Measurements from ENCODE around the gene LRP1B.

The LRP1B gene

DNA sequence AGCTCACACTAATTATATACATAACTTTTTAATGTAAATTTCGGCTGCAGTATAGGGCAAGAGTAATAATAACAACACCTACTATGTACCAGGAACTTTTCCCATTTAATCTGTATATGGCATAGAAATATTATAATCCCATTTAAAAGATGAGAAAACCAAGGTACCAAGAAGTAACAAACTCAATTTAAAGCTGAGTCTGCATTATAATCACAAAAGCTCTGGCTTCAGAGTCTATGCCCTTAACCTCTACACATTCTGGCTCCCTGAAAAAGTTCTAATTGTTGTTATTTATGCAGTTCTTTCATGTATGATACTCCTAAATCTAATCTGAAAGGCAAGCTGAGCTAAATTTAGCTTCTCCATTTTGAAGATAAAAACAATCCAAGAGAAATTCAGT, 1675.5 kb downstream of the LRP1B start:
- DNase-seq: no peak
- no peaks in the 10 kb centered on the region for H3F3A ChIP-seq (ENCODE audit: insufficient read depth, low read length)
- H3K27ac ChIP-seq (ENCODE audit: low read length): no peak overlapping the region
- no peaks in the 10 kb centered on the region for H3K9me2 ChIP-seq (replicated peaks; ENCODE audit: insufficient read depth, low read length)
- no peak overlapping the region for H3K4me3 ChIP-seq (ENCODE audit: low read length)
- H3K4me1 ChIP-seq (ENCODE audit: low read length): no peaks in the 10 kb centered on the region
- no peaks in the 10 kb centered on the region for H3K79me2 ChIP-seq (ENCODE audit: low read length)
- H3K9ac ChIP-seq (ENCODE audit: low read length): no peak overlapping the region
- TF ChIP-seq EZH2phosphoT487 (IDR thresholded peaks at IDR 0.05; ENCODE audit: low read length) (no peak), CTCF (IDR thresholded peaks at IDR 0.05; ENCODE audit: low read length) (no peak), EZH2 (optimal IDR thresholded peaks at IDR 0.05; ENCODE audit: low read depth, low read length) (no peak)
- no peaks in the 10 kb centered on the region for H4K20me1 ChIP-seq (ENCODE audit: insufficient read depth, low read length)
- no peak overlapping the region for H2AFZ ChIP-seq (ENCODE audit: low read length)
- H3K36me3 ChIP-seq (replicated peaks; ENCODE audit: insufficient read depth, low read length): no peaks in the 10 kb centered on the region
- H3K9me3 ChIP-seq (replicated peaks; ENCODE audit: insufficient read depth, low read length): no peaks in the 10 kb centered on the region
- no peak overlapping the region for H3K4me2 ChIP-seq (ENCODE audit: low read depth, low read length)
- H3K27me3 ChIP-seq (replicated peaks; ENCODE audit: insufficient read depth, low read length): no peaks in the 10 kb centered on the region

GRCh38 chr2:140454717-140455116, 1676.1 kb downstream of the LRP1B start:
- Histone ChIP-seq H3K4me3 (ENCODE audit: low read length) (no peak overlapping the region), H3K27me3 (replicated peaks; ENCODE audit: insufficient read depth, low read length) (no peaks in the 10 kb centered on the region), H3K27ac (ENCODE audit: low read length) (no peak overlapping the region), H3K79me2 (ENCODE audit: low read length) (no peaks in the 10 kb centered on the region), H3K4me2 (ENCODE audit: low read depth, low read length) (no peak overlapping the region), H3K4me1 (ENCODE audit: low read length) (no peaks in the 10 kb centered on the region), H4K20me1 (ENCODE audit: insufficient read depth, low read length) (no peaks in the 10 kb centered on the region), H2AFZ (ENCODE audit: low read length) (no peak overlapping the region), H3F3A (ENCODE audit: insufficient read depth, low read length) (no peaks in the 10 kb centered on the region), H3K9me2 (replicated peaks; ENCODE audit: insufficient read depth, low read length) (no peaks in the 10 kb centered on the region), H3K9me3 (replicated peaks; ENCODE audit: insufficient read depth, low read length) (no peaks in the 10 kb centered on the region), H3K36me3 (replicated peaks; ENCODE audit: insufficient read depth, low read length) (no peaks in the 10 kb centered on the region), H3K9ac (ENCODE audit: low read length) (no peak overlapping the region)
- TF ChIP-seq EZH2 (optimal IDR thresholded peaks at IDR 0.05; ENCODE audit: low read depth, low read length) (no peak), EZH2phosphoT487 (IDR thresholded peaks at IDR 0.05; ENCODE audit: low read length) (no peak), CTCF (IDR thresholded peaks at IDR 0.05; ENCODE audit: low read length) (no peak)
- DNase-seq: no peak

DNA sequence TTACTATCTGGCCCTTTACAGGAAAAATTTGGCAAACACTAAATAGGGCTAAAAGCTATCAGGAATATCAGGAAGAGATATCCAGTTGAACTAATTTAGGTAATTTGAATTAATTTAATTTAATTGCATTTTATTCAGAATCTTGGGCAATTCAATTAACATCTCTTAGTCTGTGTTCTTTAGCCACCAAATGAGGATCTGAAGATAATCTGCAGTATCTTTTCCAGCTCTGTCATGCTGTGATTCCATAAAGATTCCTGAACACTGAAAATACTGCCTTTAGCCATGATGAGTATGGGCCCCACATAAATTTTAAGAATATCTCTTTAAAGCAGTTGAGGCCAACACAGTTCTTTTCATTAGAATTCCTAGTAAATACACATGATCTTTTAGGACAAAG, 1679.5 kb downstream of the LRP1B start:
- Histone ChIP-seq H2AFZ (ENCODE audit: low read length) (no peak overlapping the region), H3K4me1 (ENCODE audit: low read length) (no peaks in the 10 kb centered on the region), H3K4me2 (ENCODE audit: low read depth, low read length) (no peak overlapping the region), H3F3A (ENCODE audit: insufficient read depth, low read length) (no peaks in the 10 kb centered on the region), H4K20me1 (ENCODE audit: insufficient read depth, low read length) (no peaks in the 10 kb centered on the region), H3K9me2 (replicated peaks; ENCODE audit: insufficient read depth, low read length) (no peaks in the 10 kb centered on the region), H3K36me3 (replicated peaks; ENCODE audit: insufficient read depth, low read length) (no peaks in the 10 kb centered on the region), H3K9ac (ENCODE audit: low read length) (no peak overlapping the region), H3K27ac (ENCODE audit: low read length) (no peak overlapping the region), H3K9me3 (replicated peaks; ENCODE audit: insufficient read depth, low read length) (no peaks in the 10 kb centered on the region), H3K79me2 (ENCODE audit: low read length) (no peaks in the 10 kb centered on the region), H3K4me3 (ENCODE audit: low read length) (no peak overlapping the region), H3K27me3 (replicated peaks; ENCODE audit: insufficient read depth, low read length) (no peaks in the 10 kb centered on the region)
- DNase-seq: no peak
- no peak for TF ChIP-seq EZH2 (optimal IDR thresholded peaks at IDR 0.05; ENCODE audit: low read depth, low read length)
- TF ChIP-seq CTCF (IDR thresholded peaks at IDR 0.05; ENCODE audit: low read length): no peak
- TF ChIP-seq EZH2phosphoT487 (IDR thresholded peaks at IDR 0.05; ENCODE audit: low read length): no peak
